IMR-90 (cell line): ENCODE results near the gene DPM1. TPM values are rescaled to one million over a fixed set of nuclear protein-coding genes. Genes with fewer than 3 reads are reported as not detected.

Source experiments
- ATAC-seq: fragments of 200-7000 bp; cut with Tn5 transposase; 2 replicates; pipeline ENCODE4 v1.9.1; 2020; ENCODE audit warnings: low read depth, mild to moderate bottlenecking, moderate library complexity
- BruUV-seq: library from RNA; stranded (reverse); fragments of 400-500 nt; replicated peaks from 2 replicates; lab custom pipeline; 2021; lab: Mats Ljungman, UMichigan
- CTCF ChIA-PET: fragments of 300-600 bp; formaldehyde crosslinking; extraction: SDS; loops from one replicate; lab custom pipeline; 2021; ENCODE audit warnings: antibody characterized with exemption; lab: Yijun Ruan, JAX
- POLR2A ChIA-PET: fragments of 300-600 bp; sonication (Branson Sonifier 250); formaldehyde crosslinking; loops from one replicate; lab custom pipeline; 2022; ENCODE audit warnings: antibody characterized with exemption; ENCODE audit not compliant: unreplicated experiment; lab: Charles Lee
- DNase-seq: peaks from one replicate; pipeline ENCODE4 v3.0.0; 2013
- H2AFZ ChIP-seq: replicated peaks from 2 replicates; pipeline ENCODE3; 2013; ENCODE audit warnings: low read length, mild to moderate bottlenecking; ENCODE audit not compliant: poor library complexity
- H2AK5ac ChIP-seq: 2 replicates; pipeline ENCODE4 v1.6.1; 2013; ENCODE audit warnings: low read depth, low read length, inconsistent platforms
- H2AK9ac ChIP-seq: replicated peaks from 2 replicates; pipeline ENCODE3; 2013; ENCODE audit warnings: mild to moderate bottlenecking, low read depth, low read length, moderate library complexity; ENCODE audit not compliant: poor library complexity
- H2BK120ac ChIP-seq: 2 replicates; pipeline ENCODE4 v1.6.1; 2013; ENCODE audit warnings: low read depth, low read length, inconsistent platforms
- H2BK15ac ChIP-seq: 3 replicates; pipeline ENCODE4 v1.6.1; 2013; ENCODE audit warnings: low read depth, low read length, inconsistent platforms
- H2BK20ac ChIP-seq: 2 replicates; pipeline ENCODE4 v1.6.1; 2013; ENCODE audit warnings: low read depth, mild to moderate bottlenecking, inconsistent platforms, low read length, moderate library complexity
- H2BK5ac ChIP-seq: 2 replicates; pipeline ENCODE4 v1.6.1; 2013; ENCODE audit warnings: mild to moderate bottlenecking, low read depth, low read length, inconsistent platforms; ENCODE audit not compliant: poor library complexity, severe bottlenecking
- H3K14ac ChIP-seq: replicated peaks from 2 replicates; pipeline ENCODE4 v1.6.1; 2013; ENCODE audit warnings: low read depth, low read length, inconsistent platforms
- H3K18ac ChIP-seq: 2 replicates; pipeline ENCODE4 v1.6.1; 2013; ENCODE audit warnings: low read depth, low read length, control low read depth
- H3K23ac ChIP-seq: 2 replicates; pipeline ENCODE4 v1.6.1; 2013; ENCODE audit warnings: low read depth, low read length, inconsistent platforms
- H3K27ac ChIP-seq: 2 replicates; pipeline ENCODE4 v1.5.1; 2013; ENCODE audit warnings: mild to moderate bottlenecking, control low read depth, low read length; ENCODE audit not compliant: insufficient read depth
- H3K27me3 ChIP-seq: 2 replicates; pipeline ENCODE4 v1.6.1; 2013; ENCODE audit warnings: low read length; ENCODE audit not compliant: control insufficient read depth, insufficient read depth
- H3K36me3 ChIP-seq: 2 replicates; pipeline ENCODE4 v1.6.1; 2013; ENCODE audit warnings: low read length, mixed read lengths; ENCODE audit not compliant: control insufficient read depth, insufficient read depth
- H3K4ac ChIP-seq: 2 replicates; pipeline ENCODE4 v1.6.1; 2013; ENCODE audit warnings: low read depth, low read length, inconsistent platforms
- H3K4me1 ChIP-seq: 2 replicates; pipeline ENCODE4 v1.6.1; 2013; ENCODE audit warnings: low read length, mixed read lengths; ENCODE audit not compliant: control insufficient read depth, insufficient read depth
- H3K4me2 ChIP-seq: 2 replicates; pipeline ENCODE4 v1.6.1; 2013; ENCODE audit warnings: low read depth, mild to moderate bottlenecking, control low read depth, low read length, moderate library complexity
- H3K4me3 ChIP-seq: 2 replicates; pipeline ENCODE4 v1.5.1; 2013; ENCODE audit warnings: low read depth, mild to moderate bottlenecking, control low read depth, low read length, moderate library complexity; ENCODE audit not compliant: insufficient read depth
- H3K56ac ChIP-seq: 2 replicates; pipeline ENCODE4 v1.6.1; 2013; ENCODE audit warnings: low read length, inconsistent platforms; ENCODE audit not compliant: insufficient read depth; ENCODE audit errors: extremely low read depth
- H3K79me1 ChIP-seq, 2 experiments: 2 replicates each; pipeline ENCODE4 v1.6.1; 2013; ENCODE audit warnings: low read length in 2 of 2, inconsistent platforms in 1 of 2, low read depth in 1 of 2
- H3K9ac ChIP-seq: 2 replicates; pipeline ENCODE4 v1.6.1; 2013; ENCODE audit warnings: low read depth, low read length, control low read depth
- H3K9me1 ChIP-seq: 2 replicates; pipeline ENCODE4 v1.6.1; 2013; ENCODE audit warnings: low read length, inconsistent platforms; ENCODE audit not compliant: insufficient read depth
- H3K9me3 ChIP-seq: 2 replicates; pipeline ENCODE4 v1.6.1; 2013; ENCODE audit warnings: low read length; ENCODE audit not compliant: control insufficient read depth, insufficient read depth
- H4K20me1 ChIP-seq: 2 replicates; pipeline ENCODE4 v1.6.1; 2013; ENCODE audit warnings: low read length, inconsistent platforms; ENCODE audit not compliant: insufficient read depth
- H4K5ac ChIP-seq: 2 replicates; pipeline ENCODE4 v1.6.1; 2013; ENCODE audit warnings: mild to moderate bottlenecking, low read depth, low read length, control low read depth
- H4K8ac ChIP-seq, 2 experiments: 2 replicates each; pipeline ENCODE4 v1.6.1; 2013; ENCODE audit warnings: low read depth in 2 of 2, low read length in 2 of 2, control low read depth in 1 of 2, inconsistent platforms in 1 of 2
- H4K91ac ChIP-seq: 2 replicates; pipeline ENCODE4 v1.6.1; 2013; ENCODE audit warnings: low read depth, low read length, inconsistent platforms; ENCODE audit not compliant: insufficient read depth
- MXI1 ChIP-seq: IDR thresholded peaks from 2 replicates; pipeline ENCODE4 v1.6.1; 2012; ENCODE audit warnings: low read depth, mild to moderate bottlenecking, low read length, moderate library complexity, borderline replicate concordance
- NFE2L2 ChIP-seq: fragments of 150-350 bp; IDR thresholded peaks from 2 replicates; pipeline ENCODE4 v1.6.1; 2016; ENCODE audit warnings: low read depth, mild to moderate bottlenecking, low read length
- SMC3 ChIP-seq: fragments of 150-350 bp; IDR thresholded peaks from 2 replicates; pipeline ENCODE4 v1.6.1; 2016; ENCODE audit warnings: low read depth, mild to moderate bottlenecking, antibody characterized with exemption, low read length, moderate library complexity
- WGBS, 2 experiments: methylation state at CpG; one replicate each; pipeline versions ENCODE4 v1.1.5 to v1.1.7; 2013; ENCODE audit warnings: missing lambda C conversion rate in 2 of 2; ENCODE audit not compliant: insufficient read length in 1 of 2; ENCODE audit errors: extremely low coverage in 2 of 2; 5-methylcytosine and 5-hydroxymethylcytosine counted together
- dilution Hi-C: fragments of 300-500 bp; cut with HindIII; formaldehyde crosslinking; loops from one replicate; pipeline ENCODE4 v1.14.3; 2018; ENCODE audit warnings: low sequenced_read_pairs; ENCODE audit not compliant: unreplicated experiment
- in situ Hi-C: fragments of 300-500 bp; cut with MboI; formaldehyde crosslinking; loops from 3 replicates; pipeline ENCODE4 v1.14.3; 2019; ENCODE audit warnings: low sequenced_read_pairs, inconsistent platforms, mixed read lengths
- intact Hi-C: fragments of 100-400 bp; cut with micrococcal nuclease; formaldehyde crosslinking; loops from 2 replicates; pipeline ENCODE4 v1.10.0; 2022
- polyA plus RNA-seq, 3 experiments: library from polyadenylated mRNA; depleted of rRNA; stranded (reverse); fragments of >200 nt; gene quantifications; 2 replicates each; pipeline ENCODE4 v1.2.3, GENCODE V29; 2012; ENCODE audit warnings: low replicate concordance in 1 of 3
- total RNA-seq: library from RNA; depleted of rRNA; stranded (reverse); fragments of >200 nt; gene quantifications from 2 replicates; pipeline ENCODE4 v1.2.3, GENCODE V29; 2012

DPM1 gene
- total and polyA plus RNA-seq, 2 of the 4 experiments (the other 2 are of a cell fraction): 59.1 to 89.1 TPM

GRCh38 chr20:50900261-50900660, 58.1 kb downstream of the DPM1 start:
- Histone ChIP-seq H2BK15ac (no peak overlapping the region), H4K5ac (no peak overlapping the region), H2BK20ac (no peak overlapping the region), H4K8ac (no peak overlapping the region), H3K4me1 (peaks cover 3% of the 10 kb centered on the region), H2AK9ac (no peak overlapping the region), H3K56ac (no peak overlapping the region), H3K4me3 (no peak overlapping the region), H3K27ac (no peak overlapping the region), H4K91ac (no peak overlapping the region), H3K18ac (no peak overlapping the region), H3K23ac (no peak overlapping the region), H3K9me1 (peaks cover 12% of the 10 kb centered on the region), H3K9ac (no peak overlapping the region), H2AFZ (no peak overlapping the region), H2BK120ac (no peak overlapping the region), H3K79me1 (peaks cover 36 to 80% of the 10 kb centered on the region in 2 experiments), H3K36me3 (peaks cover 31% of the 10 kb centered on the region), H3K4ac (no peak overlapping the region), H3K27me3 (no peaks in the 10 kb centered on the region), H2BK5ac (no peak overlapping the region), H3K14ac (no peak overlapping the region), H4K20me1 (peaks cover 68% of the 10 kb centered on the region), H2AK5ac (no peak overlapping the region), H3K9me3 (no peaks in the 10 kb centered on the region), H3K4me2 (no peak overlapping the region)
- no CpG with 5 or more reads among the region's 7 CpGs for WGBS, 2 experiments
- ChIA-PET POLR2A (no interaction called here), CTCF (interaction anchor here (0.6 to 1.5 kb wide), 4 partner anchors 11 to 1077 kb away, joined by 3 to 7 read pairs (median 4); no protein-coding TSS in a partner anchor)
- no peak for TF ChIP-seq NFE2L2
- TF ChIP-seq SMC3: no peak
- no peak for TF ChIP-seq MXI1
- no peak for DNase-seq
- intact Hi-C loops: no loop called here
- no TSS peak for BruUV-seq
- dilution Hi-C loops: loop anchor here (25.0 kb wide), 1 partner anchor 88 kb away; no protein-coding TSS in a partner anchor
- in situ Hi-C loops: no loop called here
- no peak for ATAC-seq
